HG03342 (cell line): ENCODE results near the gene PLA2G4C.

Source experiments
- ATAC-seq: cut with Tn5 transposase; IDR thresholded peaks from one replicate; pipeline ENCODE4 v1.9.1; 2021; ENCODE audit warnings: mild to moderate bottlenecking, moderate library complexity; ENCODE audit not compliant: unreplicated experiment

PLA2G4C gene

GRCh38 chr19:48110350-48110966, at the start of gene PLA2G4C:
Gene PLA2G4C (minus strand): TSS chr19:48110817. CDS start chr19:48106529, 4,288 bp downstream.
- ATAC-seq = peak; percentile 49

GRCh38 chr19:48158210-48158790, 47.7 kb upstream of the PLA2G4C start:
- ATAC-seq = no peak

- no peak for ATAC-seq
These were observed 43.4 kb upstream of the PLA2G4C start for GRCh38 chr19:48154003-48154402.

- ATAC-seq = no peak
These were observed 41.9 kb upstream of the PLA2G4C start for GRCh38 chr19:48152551-48152950.

GRCh38 chr19:48149430-48149829, 38.8 kb upstream of the PLA2G4C start:
- ATAC-seq = no peak

- no peak for ATAC-seq
These were observed 38.0 kb upstream of the PLA2G4C start for GRCh38 chr19:48148576-48148975.

GRCh38 chr19:48147597-48148175, 37.1 kb upstream of the PLA2G4C start:
- ATAC-seq = no peak

GRCh38 chr19:48139053-48139452, 28.4 kb upstream of the PLA2G4C start:
- ATAC-seq = no peak

- ATAC-seq = no peak
These were observed 26.8 kb upstream of the PLA2G4C start for GRCh38 chr19:48137411-48137810.

- ATAC-seq = no peak
These were observed 25.9 kb upstream of the PLA2G4C start for GRCh38 chr19:48136547-48136946.

GRCh38 chr19:48135411-48135810, 24.8 kb upstream of the PLA2G4C start:
- ATAC-seq = no peak

- ATAC-seq = no peak
These were observed 22.5 kb upstream of the PLA2G4C start for GRCh38 chr19:48133094-48133493.

- no peak for ATAC-seq
These were observed 16.9 kb upstream of the PLA2G4C start for GRCh38 chr19:48127561-48127960.

- ATAC-seq = no peak
These were observed 13.5 kb upstream of the PLA2G4C start for GRCh38 chr19:48123907-48124651.

- no peak for ATAC-seq
These were observed 11.8 kb upstream of the PLA2G4C start for GRCh38 chr19:48122421-48122820.

- no peak for ATAC-seq
These were observed 11.3 kb upstream of the PLA2G4C start for GRCh38 chr19:48121909-48122371.

GRCh38 chr19:48121066-48121465, 10.4 kb upstream of the PLA2G4C start:
- ATAC-seq = no peak

- no peak for ATAC-seq
These were observed 9.9 kb upstream of the PLA2G4C start for GRCh38 chr19:48120505-48120904.

- ATAC-seq = no peak
These were observed 7.5 kb upstream of the PLA2G4C start for GRCh38 chr19:48118131-48118517.

GRCh38 chr19:48117515-48118130, 7.0 kb upstream of the PLA2G4C start:
- no peak for ATAC-seq

- ATAC-seq = no peak
These were observed 2.7 kb upstream of the PLA2G4C start for GRCh38 chr19:48113190-48113917.
